ENCODE data around the gene MAML1.

GRCh38 chr5:179795863-179796833 lies 63.5 kb downstream of the MAML1 start:
- TF ChIP-seq POLR2AphosphoS5 (IDR thresholded peaks at IDR 0.05) (no peak), CTCF (IDR thresholded peaks at IDR 0.05) (peak in 3 of 4 experiments; percentile 89 to 95 (median 93)), EP300 (IDR thresholded peaks at IDR 0.05) (no peak)

Measured in gastroesophageal sphincter (tissue), 3 donors.